GM12892 (cell line): Measurements from ENCODE around the gene TBC1D4.

Experiments used
- POLR2A ChIP-seq: IDR thresholded peaks from 2 replicates; pipeline ENCODE4 v1.6.1; 2011; ENCODE audit warnings: low read depth, low read length, control low read depth
- POLR2AphosphoS5 ChIP-seq: IDR thresholded peaks from 2 replicates; pipeline ENCODE4 v1.6.1; 2011; ENCODE audit warnings: low read depth, low read length, control low read depth
- TAF1 ChIP-seq: IDR thresholded peaks from 2 replicates; pipeline ENCODE4 v1.6.1; 2011; ENCODE audit warnings: low read depth, mild to moderate bottlenecking, control low read depth, low read length, borderline replicate concordance

DNA sequence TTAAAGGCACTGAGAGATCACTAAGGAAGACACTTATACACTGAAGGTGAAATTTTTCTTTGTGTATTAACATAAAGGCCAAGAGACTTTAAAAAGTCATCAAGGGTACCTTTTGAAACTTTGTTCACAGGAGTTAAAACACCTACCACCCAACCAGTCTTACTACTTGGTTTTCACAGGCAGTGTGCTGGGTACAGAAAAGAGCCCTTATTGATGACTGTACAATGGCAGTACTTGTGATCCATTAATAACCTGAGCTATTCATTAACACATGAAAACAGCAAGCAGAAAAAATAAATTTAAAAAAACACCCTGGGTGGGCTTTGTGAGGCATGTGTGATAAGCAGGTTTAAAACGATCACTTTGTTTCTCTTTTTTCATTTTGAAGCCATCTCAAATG lies 148.9 kb downstream of the TBC1D4 start:
- TF ChIP-seq POLR2AphosphoS5 (no peak), POLR2A (no peak), TAF1 (no peak)
